Measurements from ENCODE around the gene PLPP4.

PLPP4 gene

GRCh38 chr10:120457431-120458172 is 575 bp downstream of the PLPP4 start:
- no peak for DNase-seq (ENCODE audit: low spot score)

DNA sequence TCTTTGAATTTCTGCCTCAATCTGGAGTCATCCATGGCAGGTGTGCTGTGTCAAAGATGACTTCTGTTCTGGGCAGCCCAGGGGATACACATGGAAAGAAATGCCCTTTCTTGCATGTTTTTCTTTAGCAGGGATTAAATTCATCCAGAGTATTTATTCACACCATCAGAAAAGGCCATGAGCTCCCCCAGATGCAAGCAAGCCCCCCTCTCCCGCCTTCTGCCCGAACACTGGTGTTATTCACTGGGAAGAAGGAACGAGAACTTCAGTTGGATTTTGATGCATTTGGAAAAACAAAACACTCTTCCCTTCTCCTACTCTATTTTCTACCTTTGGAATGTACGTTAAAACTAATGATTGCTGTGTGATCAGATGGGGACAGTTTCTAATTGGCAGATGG is 1.4 kb downstream of the PLPP4 start:
- DNase-seq (ENCODE audit: low spot score), result no peak

- no peak for DNase-seq (ENCODE audit: low spot score)
Observed at GRCh38 chr10:120459185-120459584, 2.2 kb downstream of the PLPP4 start.

DNA sequence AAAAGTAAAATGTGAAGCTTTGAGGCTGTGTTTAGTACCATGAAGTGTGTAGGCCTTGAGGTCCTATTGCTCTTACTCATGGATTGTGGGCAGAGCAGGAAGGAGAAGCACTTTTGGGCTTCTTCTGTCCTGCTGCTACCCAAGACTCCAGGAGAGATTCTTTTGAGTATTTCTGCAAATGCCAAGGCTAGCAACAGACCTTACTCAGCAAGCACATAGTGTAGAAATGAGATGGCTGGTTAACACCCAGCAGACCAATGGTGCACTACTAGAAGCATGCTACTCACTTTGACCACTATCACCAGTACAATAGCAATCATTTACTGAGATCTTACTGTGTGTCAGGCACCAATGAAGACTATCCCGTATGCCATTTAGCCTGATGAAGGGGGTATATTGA is 3.2 kb downstream of the PLPP4 start:
- DNase-seq (ENCODE audit: low spot score), result no peak

DNA sequence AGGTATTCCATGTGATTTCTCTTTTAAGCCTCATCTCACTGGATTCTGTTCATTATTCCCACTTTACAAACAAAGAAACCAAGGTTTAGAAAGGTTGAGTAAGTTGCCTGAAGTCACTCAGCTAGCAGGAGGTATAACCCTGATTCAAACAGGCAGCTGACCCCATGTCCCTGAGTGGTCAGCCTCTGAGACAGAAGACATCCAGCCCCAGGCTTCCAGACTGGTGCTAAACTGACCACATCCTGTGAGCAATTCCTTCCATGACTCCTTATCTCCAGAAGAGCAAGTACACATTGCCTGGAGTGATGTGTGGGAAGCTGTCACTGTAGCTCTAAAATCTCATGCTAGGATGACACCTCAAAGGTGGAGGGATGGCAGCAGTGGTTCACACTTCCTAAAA is 3.7 kb downstream of the PLPP4 start:
- DNase-seq (ENCODE audit: low spot score), result no peak

GRCh38 chr10:120462018-120462682 is 5.1 kb downstream of the PLPP4 start:
- DNase-seq (ENCODE audit: low spot score), result no peak

DNA sequence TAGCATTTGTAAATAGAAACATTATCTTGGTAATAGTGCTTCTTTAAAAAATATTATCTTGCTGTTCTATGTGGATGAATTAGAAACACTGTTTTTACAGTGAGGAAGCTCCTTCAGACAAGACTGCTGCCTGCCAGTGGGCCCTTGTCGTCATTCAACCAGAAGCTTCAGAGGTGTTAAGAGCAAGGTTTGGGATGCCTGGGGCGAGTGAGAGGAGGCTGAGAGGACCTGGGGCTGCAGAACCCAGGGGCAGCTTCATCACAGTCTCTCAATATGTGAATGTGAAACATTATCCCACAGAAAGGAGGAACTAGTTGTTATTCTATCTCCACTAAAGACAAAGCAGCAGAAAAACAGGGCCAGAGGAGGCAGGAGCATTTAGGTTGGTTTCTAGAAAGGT is 8.1 kb downstream of the PLPP4 start:
- DNase-seq (ENCODE audit: low spot score), result no peak

DNA sequence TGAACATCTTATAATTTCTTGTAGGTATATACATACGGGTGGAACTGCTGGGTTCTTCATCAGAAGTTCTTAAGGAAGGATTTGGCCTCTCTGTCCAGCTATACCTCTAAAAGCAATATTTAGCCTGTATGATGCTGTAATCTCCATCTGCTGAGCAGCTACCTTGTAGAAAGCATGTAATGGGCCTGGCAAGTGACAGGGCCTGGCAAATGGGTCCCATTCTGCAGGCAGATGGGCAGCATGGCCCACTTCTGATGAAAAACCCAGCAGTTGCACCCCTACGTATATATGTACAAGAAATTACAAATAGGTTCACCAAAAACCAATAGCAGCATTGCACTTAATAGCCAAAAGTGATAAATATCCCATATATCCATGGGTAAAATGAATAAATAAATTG is 9.0 kb downstream of the PLPP4 start:
- DNase-seq (ENCODE audit: low spot score), result no peak

DNA sequence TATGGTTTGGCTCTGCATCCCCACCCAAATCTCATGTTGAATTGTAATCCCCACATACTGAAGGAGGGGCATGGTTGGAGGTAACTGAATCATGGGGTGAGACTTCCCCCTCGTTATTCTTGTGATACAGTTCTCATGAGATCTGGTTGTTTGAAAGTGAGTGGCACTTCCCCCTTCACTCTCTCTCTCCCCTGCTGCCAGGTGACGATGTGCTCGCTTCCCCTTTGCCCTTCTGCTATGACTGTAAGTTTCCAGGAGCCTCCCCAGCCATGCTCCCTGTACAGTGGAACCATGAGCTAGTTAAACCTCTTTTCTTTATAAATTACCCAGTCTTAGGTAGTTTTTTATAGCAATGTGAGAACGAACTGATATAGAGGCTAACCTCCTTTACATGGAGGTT is 16.6 kb downstream of the PLPP4 start:
- no peak for DNase-seq (ENCODE audit: low spot score)

DNA sequence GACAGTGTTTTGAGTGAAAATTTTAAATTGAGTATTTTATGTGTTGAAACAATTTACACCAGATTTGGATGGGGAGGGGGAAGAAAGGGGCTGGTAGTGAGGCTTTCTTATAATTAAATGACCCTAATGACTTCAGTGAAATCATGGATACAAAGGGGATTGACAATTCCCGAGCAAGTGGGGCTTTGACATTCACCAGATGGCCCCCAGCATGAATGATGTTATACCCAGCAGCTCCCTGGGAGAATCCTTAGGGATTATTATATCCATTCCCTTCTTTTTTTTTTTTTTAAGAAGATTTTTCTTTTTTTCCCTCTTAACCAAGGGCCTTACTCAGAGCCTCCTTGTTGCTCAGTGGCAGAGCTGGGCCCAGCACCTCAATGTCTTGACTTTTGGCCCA is 17.9 kb downstream of the PLPP4 start:
- no peak for DNase-seq (ENCODE audit: low spot score)

DNA sequence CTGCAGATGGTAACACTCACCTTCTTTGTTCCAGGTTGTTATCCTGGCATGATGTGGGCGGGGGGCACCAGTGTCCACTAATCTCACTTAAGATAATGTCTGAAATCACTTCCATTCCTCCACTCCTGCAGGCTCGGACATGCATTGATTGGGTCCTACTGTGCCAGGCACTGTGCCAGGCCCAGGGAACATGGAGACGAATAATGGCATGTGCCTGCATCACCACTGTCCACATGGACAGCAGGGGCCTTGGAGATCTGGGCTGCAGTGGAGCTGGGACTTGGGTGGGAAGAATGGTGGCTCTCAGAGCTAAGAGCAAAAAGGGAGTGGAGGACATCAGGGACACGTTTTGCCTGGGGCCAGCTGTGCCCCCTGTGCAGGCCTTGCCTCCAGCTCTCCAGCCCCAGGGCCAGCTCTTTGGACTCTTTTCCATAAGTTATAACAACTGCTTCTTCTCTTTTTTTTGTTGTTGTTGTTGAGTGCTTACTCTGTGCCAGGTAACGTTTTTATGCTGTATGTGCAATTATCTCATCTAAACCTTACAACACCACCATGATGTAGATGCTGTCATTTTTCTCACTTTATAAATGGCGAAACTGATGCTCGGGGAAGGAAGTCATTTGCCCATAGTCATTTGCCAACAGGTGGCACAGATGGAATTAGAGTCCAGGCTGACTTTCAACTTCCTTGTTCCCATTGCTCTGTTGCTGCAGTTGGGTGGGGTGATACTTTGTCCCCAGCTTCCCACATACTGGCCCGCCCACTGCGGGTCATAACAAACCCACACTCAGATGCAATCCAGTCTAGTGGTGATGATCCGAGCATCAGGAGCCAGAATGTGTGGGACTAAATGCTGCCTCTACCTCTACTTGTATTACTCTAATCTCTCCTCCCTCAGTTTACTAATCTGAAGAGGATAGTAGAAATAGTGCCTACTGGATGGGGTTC is 19.1 kb downstream of the PLPP4 start:
- no peak for DNase-seq (ENCODE audit: low spot score)

- no peak for DNase-seq (ENCODE audit: low spot score)
Observed at GRCh38 chr10:120477021-120477742, 20.2 kb downstream of the PLPP4 start.

DNA sequence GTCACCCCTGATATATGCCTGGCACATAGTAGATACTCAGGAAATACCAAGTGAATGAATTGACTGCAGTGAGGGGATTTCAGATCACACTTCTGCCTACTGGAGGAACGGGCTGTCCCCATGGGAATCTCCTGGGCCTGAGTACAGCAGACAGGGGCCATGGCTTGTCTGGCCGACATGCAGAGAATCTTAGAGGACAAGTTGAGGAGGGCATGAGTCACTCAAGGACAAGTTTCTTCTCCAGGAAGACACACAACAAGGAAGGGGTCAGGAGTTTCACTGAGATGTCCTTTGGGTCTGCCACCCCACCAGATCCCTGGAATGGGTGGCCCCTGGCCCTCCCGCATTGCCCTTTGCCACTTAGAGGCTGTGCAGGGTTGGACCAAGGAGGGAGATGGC is 20.7 kb downstream of the PLPP4 start:
- no peak for DNase-seq (ENCODE audit: low spot score)

DNA sequence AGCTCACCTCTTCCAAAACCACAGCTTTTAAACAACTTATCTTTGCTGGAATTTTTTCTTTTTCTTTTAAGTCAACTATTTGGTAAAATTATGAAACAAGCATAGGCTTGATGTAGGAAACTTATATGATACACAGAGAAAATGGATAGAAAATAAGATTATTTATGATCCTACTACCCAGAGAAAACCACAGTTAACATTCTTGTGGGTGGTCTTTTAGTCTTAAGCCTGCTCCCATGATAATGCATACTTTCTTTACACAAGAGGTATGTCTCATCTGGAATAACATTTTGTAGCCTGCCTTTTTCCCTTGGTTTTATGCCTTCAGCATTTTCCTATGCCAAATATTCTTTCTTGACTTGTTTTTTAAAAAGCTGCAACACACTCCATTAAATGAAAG is 21.4 kb downstream of the PLPP4 start:
- DNase-seq (ENCODE audit: low spot score), result no peak

- DNase-seq (ENCODE audit: low spot score), result no peak
Observed at GRCh38 chr10:120479506-120479905, 22.5 kb downstream of the PLPP4 start.

- DNase-seq (ENCODE audit: low spot score), result no peak
Observed at GRCh38 chr10:120480065-120480600, 23.1 kb downstream of the PLPP4 start.

- no peak for DNase-seq (ENCODE audit: low spot score)
Observed at GRCh38 chr10:120480848-120481247, 23.8 kb downstream of the PLPP4 start.

GRCh38 chr10:120483006-120483405 is 26.0 kb downstream of the PLPP4 start:
- no peak for DNase-seq (ENCODE audit: low spot score)

GRCh38 chr10:120483651-120484301 is 26.7 kb downstream of the PLPP4 start:
- DNase-seq (ENCODE audit: low spot score), result no peak

GRCh38 chr10:120485946-120486345 is 28.9 kb downstream of the PLPP4 start:
- no peak for DNase-seq (ENCODE audit: low spot score)

- DNase-seq (ENCODE audit: low spot score), result no peak
Observed at GRCh38 chr10:120486671-120487205, 29.7 kb downstream of the PLPP4 start.

Measured in CD4-positive, alpha-beta T cell treated with Interleukin-15 for 4 hours (primary cell).